Lung (tissue), 12 donors: ENCODE results near the gene ROBO1. TPM values are rescaled to one million over a fixed set of nuclear protein-coding genes. Genes with fewer than 3 reads are reported as not detected.

ENCODE experiments used
- ATAC-seq: fragments of 200-7000 bp; cut with Tn5 transposase; one replicate; pipeline ENCODE4 v1.9.1; 2020; ENCODE audit warnings: moderate number of reproducible peaks; ENCODE audit not compliant: insufficient read depth, low FRiP score
- DNase-seq, 3 donors: peaks; one replicate each; pipeline ENCODE4 v3.0.0-alpha.2; 2013 to 2017
- H3K27ac ChIP-seq, 2 donors: one replicate each; pipeline ENCODE4 v1.5.1; 2013; ENCODE audit warnings: mild to moderate bottlenecking in 2 of 2, moderate library complexity in 2 of 2, control low read depth in 1 of 2, inconsistent platforms in 1 of 2, low read depth in 1 of 2, low read length in 1 of 2
- H3K27me3 ChIP-seq, 3 donors: one replicate each; pipeline ENCODE4 v1.5.1; 2013; ENCODE audit warnings: low read length in 2 of 3; ENCODE audit not compliant: control insufficient read depth in 3 of 3, insufficient read depth in 3 of 3
- H3K36me3 ChIP-seq, 4 donors: one replicate each; pipeline ENCODE4 v1.5.1; 2013; ENCODE audit warnings: low read length in 4 of 4, mild to moderate bottlenecking in 1 of 4, moderate library complexity in 1 of 4; ENCODE audit not compliant: control insufficient read depth in 4 of 4, insufficient read depth in 4 of 4
- H3K4me1 ChIP-seq, 5 donors: one replicate each; pipeline ENCODE4 v1.5.1; 2013; ENCODE audit warnings: low read length in 5 of 5, mild to moderate bottlenecking in 2 of 5, moderate library complexity in 1 of 5; ENCODE audit not compliant: control insufficient read depth in 5 of 5, insufficient read depth in 5 of 5
- H3K4me3 ChIP-seq: one replicate; pipeline ENCODE4 v1.5.1; 2013; ENCODE audit warnings: mild to moderate bottlenecking, control low read depth, moderate library complexity
- H3K9ac ChIP-seq, 2 donors: one replicate each; pipeline ENCODE4 v1.5.1; 2013; ENCODE audit warnings: low read length in 2 of 2, control low read depth in 1 of 2; ENCODE audit not compliant: insufficient read depth in 1 of 2
- H3K9me3 ChIP-seq, 4 donors: one replicate each; pipeline ENCODE4 v1.5.1; 2013; ENCODE audit warnings: low read length in 3 of 4, mild to moderate bottlenecking in 1 of 4, moderate library complexity in 1 of 4; ENCODE audit not compliant: control insufficient read depth in 4 of 4, insufficient read depth in 3 of 4
- WGBS, 2 donors: extraction: QIAGEN DNeasy Blood & Tissue Kit; methylation state at CpG; one replicate each; pipeline ENCODE4 v1.1.7; 2013; 5-methylcytosine and 5-hydroxymethylcytosine counted together
- polyA plus RNA-seq, 2 donors: library from polyadenylated mRNA; stranded (reverse); fragments of 200-250 nt; gene quantifications; one replicate each; pipeline ENCODE4 v1.2.1, GENCODE V29; 2013
- total RNA-seq, 2 donors: library from RNA; depleted of rRNA in 1 of 2; stranded (reverse); fragments of >200 nt in 1 of 2; gene quantifications; one replicate each; pipeline ENCODE4 v1.2.1, GENCODE V29; 2014 to 2021
- TF ChIP-seq, protein P1 (sequence below): IDR thresholded peaks from 2 replicates; pipeline ENCODE4 v1.5.1; 2012; ENCODE audit warnings: mild to moderate bottlenecking; ENCODE audit errors: control extremely low read depth, extremely low read depth
- donor health status: control.
- donor health status: control.
- donor health status: Bipolar disorder and iron deficiency.
- donor health status: healthy.
- donor health status: DM: yes; HTN: yes; CAD: no.

Gene ROBO1
- total and polyA plus RNA-seq, 4 donors = 2.6 to 72.6 (median 15.7) TPM

GRCh38 chr3:79724206-79724605, 43.6 kb downstream of the ROBO1 start:
- DNase-seq (no peak), ATAC-seq (no peak)
- Histone ChIP-seq H3K27ac (no peak overlapping the region), H3K4me3 (no peak overlapping the region), H3K9me3 (no peaks in the 10 kb centered on the region), H3K4me1 (peaks cover 0 to 3% (median 0%) of the 10 kb centered on the region in 5 donors), H3K36me3 (no peaks in the 10 kb centered on the region), H3K9ac (no peak overlapping the region), H3K27me3 (no peaks in the 10 kb centered on the region)
- 72 to 73% methylated on average over 9 of the region's 9 CpGs for WGBS, 2 donors
- TF ChIP-seq, protein P1, sequence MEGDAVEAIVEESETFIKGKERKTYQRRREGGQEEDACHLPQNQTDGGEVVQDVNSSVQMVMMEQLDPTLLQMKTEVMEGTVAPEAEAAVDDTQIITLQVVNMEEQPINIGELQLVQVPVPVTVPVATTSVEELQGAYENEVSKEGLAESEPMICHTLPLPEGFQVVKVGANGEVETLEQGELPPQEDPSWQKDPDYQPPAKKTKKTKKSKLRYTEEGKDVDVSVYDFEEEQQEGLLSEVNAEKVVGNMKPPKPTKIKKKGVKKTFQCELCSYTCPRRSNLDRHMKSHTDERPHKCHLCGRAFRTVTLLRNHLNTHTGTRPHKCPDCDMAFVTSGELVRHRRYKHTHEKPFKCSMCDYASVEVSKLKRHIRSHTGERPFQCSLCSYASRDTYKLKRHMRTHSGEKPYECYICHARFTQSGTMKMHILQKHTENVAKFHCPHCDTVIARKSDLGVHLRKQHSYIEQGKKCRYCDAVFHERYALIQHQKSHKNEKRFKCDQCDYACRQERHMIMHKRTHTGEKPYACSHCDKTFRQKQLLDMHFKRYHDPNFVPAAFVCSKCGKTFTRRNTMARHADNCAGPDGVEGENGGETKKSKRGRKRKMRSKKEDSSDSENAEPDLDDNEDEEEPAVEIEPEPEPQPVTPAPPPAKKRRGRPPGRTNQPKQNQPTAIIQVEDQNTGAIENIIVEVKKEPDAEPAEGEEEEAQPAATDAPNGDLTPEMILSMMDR = no peak

DNA sequence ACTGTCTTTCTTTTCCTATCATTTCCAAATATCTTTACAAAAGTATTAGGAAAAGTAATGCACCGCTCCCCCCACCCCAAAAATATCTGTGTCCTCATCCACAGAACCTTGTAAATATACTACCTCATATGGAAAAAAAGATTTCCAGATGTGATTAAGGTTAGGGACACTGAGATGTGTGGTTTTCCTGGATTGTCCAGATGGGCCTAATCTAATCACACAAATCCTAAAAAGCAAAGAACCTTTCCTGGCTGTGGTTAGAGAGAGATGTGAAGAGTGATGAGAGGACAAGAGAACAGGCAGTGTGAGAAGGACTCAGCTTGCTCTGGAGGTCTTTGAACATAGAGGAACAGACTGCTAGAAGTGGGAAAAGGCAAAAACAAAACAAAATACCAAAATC, 77.7 kb downstream of the ROBO1 start:
- no peaks in the 10 kb centered on the region for H3K27me3 ChIP-seq
- WGBS, 2 donors = 69 to 88% methylated on average over 1 of the region's 1 CpG
- H3K9ac ChIP-seq = no peak overlapping the region
- ATAC-seq (no peak), DNase-seq (no peak)
- no peak overlapping the region for H3K27ac ChIP-seq
- H3K9me3 ChIP-seq = no peaks in the 10 kb centered on the region
- no peak overlapping the region for H3K4me3 ChIP-seq
- H3K4me1 ChIP-seq = no peaks in the 10 kb centered on the region
- H3K36me3 ChIP-seq = no peaks in the 10 kb centered on the region
- TF ChIP-seq, protein P1 = no peak

DNA sequence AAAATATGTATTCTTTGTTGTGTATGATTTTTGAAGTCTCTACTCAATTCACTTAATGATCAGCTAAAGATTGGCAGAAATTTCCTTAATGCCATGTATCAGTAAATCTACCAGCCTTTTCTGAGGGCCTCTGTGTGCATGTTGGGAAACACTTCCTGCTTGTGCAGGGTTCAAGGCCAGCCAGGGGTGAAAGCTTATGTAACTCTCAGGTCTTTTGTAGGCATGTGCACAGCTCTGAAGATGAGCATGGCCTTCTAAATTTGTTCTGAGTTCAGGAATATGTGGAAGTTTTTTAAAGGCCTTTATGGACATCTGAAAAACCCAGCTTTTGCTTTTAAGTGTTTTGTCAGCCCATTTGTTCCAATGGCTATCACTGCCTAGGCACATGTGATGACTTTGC, 82.7 kb downstream of the ROBO1 start:
- DNase-seq = no peak
- TF ChIP-seq, protein P1 = no peak
- no peak for ATAC-seq
- H3K27me3 ChIP-seq = no peaks in the 10 kb centered on the region
- no peak overlapping the region for H3K9ac ChIP-seq
- no peak overlapping the region for H3K27ac ChIP-seq
- H3K36me3 ChIP-seq = no peaks in the 10 kb centered on the region
- no peaks in the 10 kb centered on the region for H3K4me1 ChIP-seq
- H3K4me3 ChIP-seq = no peak overlapping the region
- no peaks in the 10 kb centered on the region for H3K9me3 ChIP-seq

DNA sequence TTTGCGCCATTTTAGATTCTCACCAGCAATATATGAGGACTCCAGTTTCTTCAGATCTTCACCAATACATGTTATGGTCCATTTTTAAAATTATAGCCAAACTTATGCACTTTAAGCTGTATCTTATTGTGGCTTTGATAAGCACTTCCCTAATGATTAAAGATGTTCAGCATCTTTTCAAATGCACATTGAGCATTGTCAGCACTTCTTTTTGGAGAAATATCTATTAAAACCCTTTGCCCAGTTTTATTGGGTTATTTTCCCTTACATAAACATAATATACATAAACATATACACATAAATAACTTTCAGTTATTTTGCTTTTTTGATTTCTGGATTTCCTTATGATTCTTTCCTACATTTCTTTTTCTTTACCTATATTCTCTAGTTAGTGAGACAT, 83.8 kb downstream of the ROBO1 start:
- ATAC-seq = no peak
- H3K27me3 ChIP-seq = no peaks in the 10 kb centered on the region
- no peak for DNase-seq
- H3K4me1 ChIP-seq = no peaks in the 10 kb centered on the region
- no peak overlapping the region for H3K9ac ChIP-seq
- H3K9me3 ChIP-seq = no peaks in the 10 kb centered on the region
- 89% methylated on average over 1 of the region's 1 CpG for WGBS, 2 donors
- TF ChIP-seq, protein P1 = no peak
- no peak overlapping the region for H3K27ac ChIP-seq
- no peaks in the 10 kb centered on the region for H3K36me3 ChIP-seq
- H3K4me3 ChIP-seq = no peak overlapping the region
